SK-N-SH (cell line): Measurements from ENCODE around the gene PRKG1. TPM values are rescaled to one million over a fixed set of nuclear protein-coding genes. Genes with fewer than 3 reads are reported as not detected.

Experiments
- CTCF ChIA-PET: fragments of 300-600, 350-600 bp; formaldehyde crosslinking; extraction: SDS; loops from one replicate; lab custom pipeline; 2021; lab: Yijun Ruan, JAX
- POLR2A ChIA-PET: fragments of 350-600 bp; sonication (Branson Sonifier 250); formaldehyde crosslinking; extraction: SDS; loops from one replicate; lab custom pipeline; 2020; ENCODE audit warnings: antibody characterized with exemption, inconsistent platforms; lab: Yijun Ruan, JAX
- DNase-seq: peaks from one replicate; pipeline ENCODE4 v3.0.0; 2012
- H2AFZ ChIP-seq: fragments of 200-600 bp; sonication (generic); 2 replicates; pipeline ENCODE4 v1.8.1; 2016; ENCODE audit warnings: antibody characterized with exemption, mild to moderate bottlenecking, low read depth
- H3F3A ChIP-seq: fragments of 200-600 bp; sonication (generic); replicated peaks from 2 replicates; pipeline ENCODE3; 2016; ENCODE audit warnings: antibody characterized with exemption, mild to moderate bottlenecking; ENCODE audit not compliant: insufficient read depth
- H3K27ac ChIP-seq, 2 experiments: fragments of 200-500 bp in 1 of 2; fragments of 200-600 bp in 1 of 2; sonication (Bioruptor generic) in 1 of 2; sonication (generic), shearing (Covaris generic) in 1 of 2; 2 replicates each; pipeline versions ENCODE4 v1.5.1 to v1.6.1; 2014 to 2016; ENCODE audit warnings: low read depth in 2 of 2, inconsistent platforms in 1 of 2, low read length in 1 of 2, mild to moderate bottlenecking in 1 of 2, mixed read lengths in 1 of 2
- H3K27me3 ChIP-seq: fragments of 200-600 bp; sonication (generic), shearing (Covaris generic); 2 replicates; pipeline ENCODE4 v1.6.1; 2016; ENCODE audit warnings: mixed run types; ENCODE audit not compliant: insufficient read depth
- H3K36me3 ChIP-seq, 2 experiments: fragments of 200-500 bp in 1 of 2; fragments of 200-600 bp in 1 of 2; sonication (Bioruptor generic) in 1 of 2; sonication (generic) in 1 of 2; replicated peaks in 1 of 2; 2 replicates each; pipeline versions ENCODE3 to v1.5.1; 2014 to 2016; ENCODE audit warnings: low read length in 1 of 2, mild to moderate bottlenecking in 1 of 2; ENCODE audit not compliant: insufficient read depth in 2 of 2, control insufficient read depth in 1 of 2
- H3K4me1 ChIP-seq, 2 experiments: fragments of 200-500 bp in 1 of 2; fragments of 200-600 bp in 1 of 2; sonication (Bioruptor generic) in 1 of 2; sonication (generic), shearing (Covaris generic) in 1 of 2; 2 replicates each; pipeline versions ENCODE4 v1.5.1 to v1.6.1; 2014 to 2016; ENCODE audit warnings: low read depth in 1 of 2, low read length in 1 of 2, mixed run types in 1 of 2; ENCODE audit not compliant: insufficient read depth in 2 of 2, control insufficient read depth in 1 of 2
- H3K4me2 ChIP-seq: fragments of 200-600 bp; sonication (generic), shearing (Covaris generic); 2 replicates; pipeline ENCODE4 v1.6.1; 2017; ENCODE audit warnings: mixed run types
- H3K4me3 ChIP-seq, 2 experiments: fragments of 200-500 bp in 1 of 2; fragments of 200-600 bp in 1 of 2; sonication (Bioruptor generic) in 1 of 2; sonication (generic), shearing (Covaris generic) in 1 of 2; 2 replicates each; pipeline versions ENCODE4 v1.5.1 to v1.8.1; 2014 to 2016; ENCODE audit warnings: low read depth in 2 of 2, inconsistent platforms in 1 of 2, low read length in 1 of 2, mild to moderate bottlenecking in 1 of 2, mixed read lengths in 1 of 2, moderate library complexity in 1 of 2
- H3K79me2 ChIP-seq: fragments of 200-600 bp; sonication (generic); 2 replicates; pipeline ENCODE4 v1.8.1; 2017; ENCODE audit warnings: mild to moderate bottlenecking; ENCODE audit not compliant: insufficient read depth
- H3K9ac ChIP-seq: fragments of 200-600 bp; sonication (generic); 2 replicates; pipeline ENCODE4 v1.6.1; 2017; ENCODE audit warnings: mixed run types
- H3K9me2 ChIP-seq: fragments of 200-600 bp; sonication (generic); 2 replicates; pipeline ENCODE4 v1.6.1; 2017; ENCODE audit warnings: mixed run types
- H3K9me3 ChIP-seq: fragments of 200-600 bp; sonication (generic); 2 replicates; pipeline ENCODE4 v1.6.1; 2017; ENCODE audit warnings: mixed run types, mild to moderate bottlenecking, moderate library complexity
- H4K20me1 ChIP-seq: fragments of 200-600 bp; sonication (generic); 2 replicates; pipeline ENCODE4 v1.6.1; 2017; ENCODE audit warnings: mild to moderate bottlenecking, mixed run types; ENCODE audit not compliant: insufficient read depth
- CTCF ChIP-seq: fragments of 200-600 bp; sonication (generic); IDR thresholded peaks from 2 replicates; pipeline ENCODE4 v1.6.1; 2017; ENCODE audit warnings: antibody characterized with exemption, mild to moderate bottlenecking, moderate library complexity
- ELF1 ChIP-seq: IDR thresholded peaks from 2 replicates; pipeline ENCODE4 v1.4.0; 2012
- EP300 ChIP-seq, 2 experiments: IDR thresholded peaks; 2 replicates each; pipeline versions ENCODE4 v1.4.0 to v1.6.1; 2012; ENCODE audit warnings: borderline replicate concordance in 1 of 2, low read depth in 1 of 2, low read length in 1 of 2
- FOSL2 ChIP-seq: IDR thresholded peaks from 2 replicates; pipeline ENCODE4 v1.4.0; 2012; ENCODE audit warnings: low read depth, mild to moderate bottlenecking, moderate library complexity, borderline replicate concordance
- FOXJ3 ChIP-seq: sonication (generic); formaldehyde crosslinking; IDR thresholded peaks from 2 replicates; pipeline ENCODE4 v1.5.1; 2020; ENCODE audit warnings: mild to moderate bottlenecking, missing genetic modification reagents
- FOXM1 ChIP-seq: IDR thresholded peaks from 2 replicates; pipeline ENCODE4 v1.4.0; 2012; ENCODE audit warnings: low read depth, mild to moderate bottlenecking
- GABPA ChIP-seq: IDR thresholded peaks from 2 replicates; pipeline ENCODE4 v1.4.0; 2012; ENCODE audit warnings: low read depth, mild to moderate bottlenecking
- GATA2 ChIP-seq: sonication (generic); formaldehyde crosslinking; IDR thresholded peaks from 2 replicates; pipeline ENCODE4 v1.5.0; 2020; ENCODE audit warnings: mild to moderate bottlenecking, missing genetic modification reagents
- MEF2A ChIP-seq: IDR thresholded peaks from 2 replicates; pipeline ENCODE4 v1.4.0; 2012; ENCODE audit warnings: low read depth, borderline replicate concordance
- NRF1 ChIP-seq: IDR thresholded peaks from 2 replicates; pipeline ENCODE4 v1.6.1; 2012; ENCODE audit warnings: low read depth, mild to moderate bottlenecking, low read length
- PBX3 ChIP-seq: IDR thresholded peaks from 2 replicates; pipeline ENCODE4; 2012
- POLR2AphosphoS5 ChIP-seq: IDR thresholded peaks from 2 replicates; pipeline ENCODE4 v1.6.1; 2012; ENCODE audit warnings: low read depth, low read length
- RAD21 ChIP-seq: IDR thresholded peaks from 2 replicates; pipeline ENCODE4 v1.6.1; 2012; ENCODE audit warnings: mild to moderate bottlenecking, low read length
- TAF1 ChIP-seq: IDR thresholded peaks from 2 replicates; pipeline ENCODE4 v1.6.1; 2012; ENCODE audit warnings: low read depth, mild to moderate bottlenecking, low read length, moderate library complexity, borderline replicate concordance
- TEAD4 ChIP-seq: IDR thresholded peaks from 2 replicates; pipeline ENCODE4 v1.4.0; 2012; ENCODE audit warnings: mild to moderate bottlenecking, borderline replicate concordance; ENCODE audit not compliant: insufficient read depth
- USF2 ChIP-seq: fragments of 150-350 bp; IDR thresholded peaks from 2 replicates; pipeline ENCODE4 v1.6.1; 2017; ENCODE audit warnings: antibody characterized with exemption, low read length, low read depth, borderline replicate concordance
- YY1 ChIP-seq: IDR thresholded peaks from 2 replicates; pipeline ENCODE4 v1.4.0; 2012; ENCODE audit warnings: low read depth, mild to moderate bottlenecking
- WGBS: methylation state at CpG from one replicate; pipeline ENCODE4 v1.1.6; 2017; ENCODE audit warnings: low lambda C conversion rate; 5-methylcytosine and 5-hydroxymethylcytosine counted together
- polyA plus RNA-seq, 3 experiments: library from polyadenylated mRNA; depleted of rRNA; stranded (reverse); fragments of >200 nt; gene quantifications; 2 replicates each; pipeline ENCODE4 v1.2.3, GENCODE V29; 2012
- TF ChIP-seq, protein P1 (sequence below): IDR thresholded peaks from 2 replicates; pipeline ENCODE4 v1.4.0; 2012; ENCODE audit warnings: low read depth, borderline replicate concordance
- TF ChIP-seq, protein P2 (sequence below): IDR thresholded peaks from 2 replicates; pipeline ENCODE4 v1.4.0; 2012; ENCODE audit warnings: low read depth
- TF ChIP-seq, protein P3 (sequence below): IDR thresholded peaks from 2 replicates; pipeline ENCODE4 v1.6.1; 2012; ENCODE audit warnings: mild to moderate bottlenecking, low read depth, low read length, moderate library complexity

The PRKG1 gene
- polyA plus RNA-seq, 1 of the 3 experiments (the other 2 are of a cell fraction): 4.1 TPM

DNA sequence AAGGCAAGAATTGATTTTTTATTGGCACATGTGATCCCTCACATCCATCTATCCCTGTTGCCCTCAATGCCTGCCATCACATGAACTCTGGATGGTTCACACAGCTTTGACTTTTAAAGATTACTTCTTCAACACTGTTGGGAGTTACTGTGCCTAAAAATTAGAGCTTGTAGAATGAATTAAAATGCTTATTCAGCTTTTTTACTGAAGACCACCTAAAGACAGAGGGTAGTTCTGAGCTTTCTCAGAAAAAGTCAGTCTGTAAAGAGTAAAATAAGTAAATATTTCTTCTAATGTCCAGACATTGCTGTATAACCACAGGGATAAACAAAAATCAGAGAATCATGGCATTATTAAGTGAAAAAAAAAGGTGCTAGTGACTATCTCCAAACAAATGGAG lies 718.4 kb downstream of the PRKG1 start (continued):
- TF ChIP-seq FOXJ3 (no peak), TAF1 (no peak), EP300 (IDR thresholded peaks at IDR 0.05; ENCODE audit: borderline replicate concordance in 1 of 2, low read depth in 1 of 2, low read length in 1 of 2) (no peak)
- TF ChIP-seq, protein P1, sequence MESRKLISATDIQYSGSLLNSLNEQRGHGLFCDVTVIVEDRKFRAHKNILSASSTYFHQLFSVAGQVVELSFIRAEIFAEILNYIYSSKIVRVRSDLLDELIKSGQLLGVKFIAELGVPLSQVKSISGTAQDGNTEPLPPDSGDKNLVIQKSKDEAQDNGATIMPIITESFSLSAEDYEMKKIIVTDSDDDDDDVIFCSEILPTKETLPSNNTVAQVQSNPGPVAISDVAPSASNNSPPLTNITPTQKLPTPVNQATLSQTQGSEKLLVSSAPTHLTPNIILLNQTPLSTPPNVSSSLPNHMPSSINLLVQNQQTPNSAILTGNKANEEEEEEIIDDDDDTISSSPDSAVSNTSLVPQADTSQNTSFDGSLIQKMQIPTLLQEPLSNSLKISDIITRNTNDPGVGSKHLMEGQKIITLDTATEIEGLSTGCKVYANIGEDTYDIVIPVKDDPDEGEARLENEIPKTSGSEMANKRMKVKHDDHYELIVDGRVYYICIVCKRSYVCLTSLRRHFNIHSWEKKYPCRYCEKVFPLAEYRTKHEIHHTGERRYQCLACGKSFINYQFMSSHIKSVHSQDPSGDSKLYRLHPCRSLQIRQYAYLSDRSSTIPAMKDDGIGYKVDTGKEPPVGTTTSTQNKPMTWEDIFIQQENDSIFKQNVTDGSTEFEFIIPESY: no peak

DNA sequence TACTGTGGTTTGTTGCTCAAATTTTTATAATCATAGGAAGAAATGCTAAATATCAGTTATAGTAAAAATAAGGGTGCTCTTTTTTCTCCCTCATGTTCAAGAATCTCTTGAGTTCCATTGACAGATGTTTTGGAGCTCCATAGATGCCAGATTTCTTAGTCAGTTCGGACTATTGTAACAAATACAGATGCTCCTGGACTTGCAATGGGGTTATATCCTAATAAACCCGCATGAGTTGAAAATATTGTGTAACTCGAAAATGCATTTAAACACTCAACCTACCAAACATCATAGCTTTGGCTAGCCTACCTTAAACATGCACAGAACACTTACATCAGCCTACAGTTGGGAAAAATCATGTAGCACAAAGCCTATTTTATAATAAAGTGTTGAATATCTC lies 725.8 kb downstream of the PRKG1 start:
- DNase-seq: no peak
- H3K9me3 ChIP-seq: no peaks in the 10 kb centered on the region
- no peaks in the 10 kb centered on the region for H3K36me3 ChIP-seq
- no peaks in the 10 kb centered on the region for H4K20me1 ChIP-seq
- no peak overlapping the region for H3K4me3 ChIP-seq
- 68% methylated on average over 3 of the region's 3 CpGs for WGBS
- H2AFZ ChIP-seq: no peak overlapping the region
- H3K9me2 ChIP-seq: no peaks in the 10 kb centered on the region
- H3K27ac ChIP-seq: no peak overlapping the region
- no peak for TF ChIP-seq YY1
- no peak for TF ChIP-seq GABPA
- TF ChIP-seq NRF1: no peak
- no peak for TF ChIP-seq GATA2 (CRISPR knock-in tag)
- TF ChIP-seq RAD21: no peak
- TF ChIP-seq FOXM1: no peak
- TF ChIP-seq, protein P2, sequence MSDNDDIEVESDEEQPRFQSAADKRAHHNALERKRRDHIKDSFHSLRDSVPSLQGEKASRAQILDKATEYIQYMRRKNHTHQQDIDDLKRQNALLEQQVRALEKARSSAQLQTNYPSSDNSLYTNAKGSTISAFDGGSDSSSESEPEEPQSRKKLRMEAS: no peak
- TF ChIP-seq POLR2AphosphoS5: no peak
- no peak for TF ChIP-seq FOSL2
- TF ChIP-seq, protein P3, sequence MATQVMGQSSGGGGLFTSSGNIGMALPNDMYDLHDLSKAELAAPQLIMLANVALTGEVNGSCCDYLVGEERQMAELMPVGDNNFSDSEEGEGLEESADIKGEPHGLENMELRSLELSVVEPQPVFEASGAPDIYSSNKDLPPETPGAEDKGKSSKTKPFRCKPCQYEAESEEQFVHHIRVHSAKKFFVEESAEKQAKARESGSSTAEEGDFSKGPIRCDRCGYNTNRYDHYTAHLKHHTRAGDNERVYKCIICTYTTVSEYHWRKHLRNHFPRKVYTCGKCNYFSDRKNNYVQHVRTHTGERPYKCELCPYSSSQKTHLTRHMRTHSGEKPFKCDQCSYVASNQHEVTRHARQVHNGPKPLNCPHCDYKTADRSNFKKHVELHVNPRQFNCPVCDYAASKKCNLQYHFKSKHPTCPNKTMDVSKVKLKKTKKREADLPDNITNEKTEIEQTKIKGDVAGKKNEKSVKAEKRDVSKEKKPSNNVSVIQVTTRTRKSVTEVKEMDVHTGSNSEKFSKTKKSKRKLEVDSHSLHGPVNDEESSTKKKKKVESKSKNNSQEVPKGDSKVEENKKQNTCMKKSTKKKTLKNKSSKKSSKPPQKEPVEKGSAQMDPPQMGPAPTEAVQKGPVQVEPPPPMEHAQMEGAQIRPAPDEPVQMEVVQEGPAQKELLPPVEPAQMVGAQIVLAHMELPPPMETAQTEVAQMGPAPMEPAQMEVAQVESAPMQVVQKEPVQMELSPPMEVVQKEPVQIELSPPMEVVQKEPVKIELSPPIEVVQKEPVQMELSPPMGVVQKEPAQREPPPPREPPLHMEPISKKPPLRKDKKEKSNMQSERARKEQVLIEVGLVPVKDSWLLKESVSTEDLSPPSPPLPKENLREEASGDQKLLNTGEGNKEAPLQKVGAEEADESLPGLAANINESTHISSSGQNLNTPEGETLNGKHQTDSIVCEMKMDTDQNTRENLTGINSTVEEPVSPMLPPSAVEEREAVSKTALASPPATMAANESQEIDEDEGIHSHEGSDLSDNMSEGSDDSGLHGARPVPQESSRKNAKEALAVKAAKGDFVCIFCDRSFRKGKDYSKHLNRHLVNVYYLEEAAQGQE: no peak
- no peak for TF ChIP-seq CTCF
- TF ChIP-seq ELF1: no peak
- TF ChIP-seq, protein P1: no peak
- no peak for TF ChIP-seq PBX3
- no peak for TF ChIP-seq FOXJ3
- no peak for TF ChIP-seq MEF2A
- TF ChIP-seq USF2: no peak
- no peak for TF ChIP-seq TEAD4
- H3K4me1 ChIP-seq: no peaks in the 10 kb centered on the region
- H3K4me2 ChIP-seq: no peak overlapping the region
- H3F3A ChIP-seq: no peaks in the 10 kb centered on the region
- CTCF ChIA-PET: no interaction called here
- H3K9ac ChIP-seq: no peak overlapping the region
- POLR2A ChIA-PET: no interaction called here
- H3K79me2 ChIP-seq: no peaks in the 10 kb centered on the region
- H3K27me3 ChIP-seq: no peaks in the 10 kb centered on the region
